ENCODE results near the gene PPM1H.
"Not testable (repeated sequence)": the region's sequence is repeated elsewhere in the genome, so short reads cannot be mapped to it uniquely, and the experiment has no call there.

Gene PPM1H

GRCh38 chr12:62761658-62762057, 173.3 kb downstream of the PPM1H start:
- DNase-seq, result no peak

GRCh38 chr12:62760779-62761178, 174.2 kb downstream of the PPM1H start:
- no peak for DNase-seq

GRCh38 chr12:62760341-62760740, 174.6 kb downstream of the PPM1H start:
- not testable (repeated sequence) for DNase-seq

- no peak for DNase-seq
Observed at GRCh38 chr12:62758216-62758615, 176.7 kb downstream of the PPM1H start.

- DNase-seq, result no peak
Observed at GRCh38 chr12:62757048-62757447, 177.9 kb downstream of the PPM1H start.

- no peak for DNase-seq
Observed at GRCh38 chr12:62754706-62755105, 180.2 kb downstream of the PPM1H start.

GRCh38 chr12:62751810-62752155, 183.2 kb downstream of the PPM1H start:
- DNase-seq, result no peak

GRCh38 chr12:62750941-62751809, 183.8 kb downstream of the PPM1H start:
- DNase-seq, result no peak

GRCh38 chr12:62749586-62749985, 185.4 kb downstream of the PPM1H start:
- no peak for DNase-seq

- no peak for DNase-seq
Observed at GRCh38 chr12:62748941-62749468, 185.9 kb downstream of the PPM1H start.

GRCh38 chr12:62744551-62744950, 190.4 kb downstream of the PPM1H start:
- DNase-seq, result no peak

GRCh38 chr12:62739266-62740015, 195.5 kb downstream of the PPM1H start:
- no peak for DNase-seq

- DNase-seq, result no peak
Observed at GRCh38 chr12:62738616-62739015, 196.3 kb downstream of the PPM1H start.

- no peak for DNase-seq
Observed at GRCh38 chr12:62738105-62738504, 196.8 kb downstream of the PPM1H start.

GRCh38 chr12:62737615-62738014, 197.3 kb downstream of the PPM1H start:
- DNase-seq, result no peak

- no peak for DNase-seq
Observed at GRCh38 chr12:62737188-62737587, 197.8 kb downstream of the PPM1H start.

- no peak for DNase-seq
Observed at GRCh38 chr12:62736596-62736995, 198.4 kb downstream of the PPM1H start.

GRCh38 chr12:62732861-62733427, 202.0 kb downstream of the PPM1H start:
- no peak for DNase-seq

- no peak for DNase-seq
Observed at GRCh38 chr12:62731055-62731820, 203.7 kb downstream of the PPM1H start.

GRCh38 chr12:62730649-62731048, 204.3 kb downstream of the PPM1H start:
- no peak for DNase-seq

GRCh38 chr12:62729579-62730544, 205.1 kb downstream of the PPM1H start:
- DNase-seq, result not testable (repeated sequence)

GRCh38 chr12:62728741-62729140, 206.2 kb downstream of the PPM1H start:
- DNase-seq, result no peak

All from SHP77 treated with DMSO at 0.1 percent for 48 hours (cell line).